ENCODE data around the gene ZNF500. TPM values are rescaled to one million over a fixed set of nuclear protein-coding genes. Genes with fewer than 3 reads are reported as not detected.
A peak's percentile ranks its signal among the peaks of the same experiment; 100 is the strongest.

Gene ZNF500
- total RNA-seq, 1 experiment from 2014 or later = 18.3 TPM

DNA sequence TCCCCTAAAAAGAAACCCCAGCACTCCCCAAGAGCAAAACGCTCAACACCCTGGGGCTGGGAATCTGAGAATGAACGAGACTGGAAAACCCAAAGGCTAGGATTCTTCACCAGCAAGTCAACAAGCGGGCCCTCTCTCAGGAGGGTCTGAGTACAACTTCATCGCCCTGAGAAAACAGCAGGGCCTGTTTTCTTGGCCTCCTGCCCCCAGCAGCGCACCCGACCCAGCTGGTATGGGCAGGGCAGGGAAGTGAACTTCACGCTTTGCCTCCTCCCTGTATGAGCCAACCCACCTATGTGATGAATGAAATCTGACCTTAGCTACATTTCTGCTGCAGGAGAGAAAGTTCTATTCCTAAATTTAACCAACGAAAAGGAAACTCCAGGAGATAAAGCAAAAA is 62.5 kb downstream of the ZNF500 start:
- H3K9me3 Mint-ChIP-seq = no peaks in the 10 kb centered on the region
- H3K4me1 ChIP-seq (ENCODE audit: insufficient read depth, low read length) = no peaks in the 10 kb centered on the region
- no peak overlapping the region for H2BK12ac ChIP-seq (ENCODE audit: insufficient read length, low read depth, low read length)
- no peak overlapping the region for H3K4ac ChIP-seq (ENCODE audit: low read depth, low read length)
- H4K8ac ChIP-seq (replicated peaks; ENCODE audit: insufficient read length, low read depth, low read length) = no peak overlapping the region
- H3K27ac Mint-ChIP-seq = peak overlapping the region in 2 of 3 experiments; percentile 35 to 79; a peak in 2 of 7 replicates
- no peaks in the 10 kb centered on the region for H4K20me1 ChIP-seq (ENCODE audit: control insufficient read depth, insufficient read depth, insufficient read length)
- no peak overlapping the region for H3T11ph ChIP-seq (ENCODE audit: low read length)
- no peak overlapping the region for H4K91ac ChIP-seq (ENCODE audit: insufficient read length, low read depth, low read length)
- no peak overlapping the region for H2BK120ac ChIP-seq (ENCODE audit: low read depth, low read length, poor library complexity, severe bottlenecking)
- H3K27me3 ChIP-seq (ENCODE audit: insufficient read depth, low read length) = no peaks in the 10 kb centered on the region
- TF ChIP-seq, protein P1, sequence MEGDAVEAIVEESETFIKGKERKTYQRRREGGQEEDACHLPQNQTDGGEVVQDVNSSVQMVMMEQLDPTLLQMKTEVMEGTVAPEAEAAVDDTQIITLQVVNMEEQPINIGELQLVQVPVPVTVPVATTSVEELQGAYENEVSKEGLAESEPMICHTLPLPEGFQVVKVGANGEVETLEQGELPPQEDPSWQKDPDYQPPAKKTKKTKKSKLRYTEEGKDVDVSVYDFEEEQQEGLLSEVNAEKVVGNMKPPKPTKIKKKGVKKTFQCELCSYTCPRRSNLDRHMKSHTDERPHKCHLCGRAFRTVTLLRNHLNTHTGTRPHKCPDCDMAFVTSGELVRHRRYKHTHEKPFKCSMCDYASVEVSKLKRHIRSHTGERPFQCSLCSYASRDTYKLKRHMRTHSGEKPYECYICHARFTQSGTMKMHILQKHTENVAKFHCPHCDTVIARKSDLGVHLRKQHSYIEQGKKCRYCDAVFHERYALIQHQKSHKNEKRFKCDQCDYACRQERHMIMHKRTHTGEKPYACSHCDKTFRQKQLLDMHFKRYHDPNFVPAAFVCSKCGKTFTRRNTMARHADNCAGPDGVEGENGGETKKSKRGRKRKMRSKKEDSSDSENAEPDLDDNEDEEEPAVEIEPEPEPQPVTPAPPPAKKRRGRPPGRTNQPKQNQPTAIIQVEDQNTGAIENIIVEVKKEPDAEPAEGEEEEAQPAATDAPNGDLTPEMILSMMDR (conservative IDR thresholded peaks at IDR 0.05) = no peak
- no peaks in the 10 kb centered on the region for H3K23me2 ChIP-seq (ENCODE audit: insufficient read length, low read depth, low read length, poor library complexity, severe bottlenecking)
- peaks cover 13 to 61% (median 46%) of the 10 kb centered on the region in 3 experiments; a peak in 6 of 7 replicates for H3K36me3 Mint-ChIP-seq (ENCODE audit: insufficient read depth in 1 of 3, low read depth in 3 of 3)
- no peak overlapping the region for H3K56ac ChIP-seq (ENCODE audit: insufficient read length, low read depth, low read length)
- no peaks in the 10 kb centered on the region for H3K79me1 ChIP-seq (ENCODE audit: insufficient read depth, low read depth, low read length, poor library complexity, severe bottlenecking)
- no peaks in the 10 kb centered on the region for H3K9me3 ChIP-seq (ENCODE audit: control insufficient read depth, low read depth, low read length)
- H3K4me3 Mint-ChIP-seq = no peak overlapping the region
- H2AFZ ChIP-seq (ENCODE audit: low read length) = no peak overlapping the region
- no peaks in the 10 kb centered on the region for H3K4me1 Mint-ChIP-seq
- H3K14ac ChIP-seq (ENCODE audit: insufficient read depth, low read length) = no peak overlapping the region
- H2BK5ac ChIP-seq (ENCODE audit: insufficient read length, low read length) = no peak overlapping the region
- H3K4me2 ChIP-seq (ENCODE audit: insufficient read depth, insufficient read length, low read length) = no peak overlapping the region
- no peak overlapping the region for H3K23ac ChIP-seq (ENCODE audit: insufficient read length, low read depth, low read length)
- H3K27me3 Mint-ChIP-seq (ENCODE audit: low read depth) = no peaks in the 10 kb centered on the region
- H3K9ac ChIP-seq (ENCODE audit: extremely low read depth, insufficient read length, low read length) = no peak overlapping the region
- no peak overlapping the region for H3K27ac ChIP-seq (ENCODE audit: insufficient read length, low read depth, low read length)
- H2AK5ac ChIP-seq (ENCODE audit: insufficient read length, low read length) = no peak overlapping the region
- no peak for DNase-seq
- no peak overlapping the region for H3K18ac ChIP-seq (ENCODE audit: insufficient read length, low read depth, low read length)
- no peaks in the 10 kb centered on the region for H3K79me2 ChIP-seq (ENCODE audit: insufficient read depth, low read length)
- no peak overlapping the region for H2BK15ac ChIP-seq (ENCODE audit: low read depth, low read length)
- no peak overlapping the region for H2BK20ac ChIP-seq (ENCODE audit: low read depth, low read length, poor library complexity, severe bottlenecking)
- no peak overlapping the region for H4K5ac ChIP-seq (ENCODE audit: insufficient read length, low read depth, low read length)
- WGBS (ENCODE audit: extremely low coverage, insufficient read length, low lambda C conversion rate) = no CpG with 5 or more reads among the region's 8 CpGs

Measured in H9 (cell line).